Immature natural killer cell (primary cell): ENCODE data around the gene CDKAL1. TPM values are rescaled to one million over a fixed set of nuclear protein-coding genes. Genes with fewer than 3 reads are reported as not detected.

Source experiments
- DNase-seq, 3 donors: peaks; one replicate each; pipeline ENCODE4 v3.0.0; 2022; ENCODE audit warnings: mixed read lengths in 1 of 3
- H3K27ac Mint-ChIP-seq, 6 donors: one replicate each; pipeline ENCODE4 v1.8.0; 2020; ENCODE audit warnings: mixed read lengths in 6 of 6, mild to moderate bottlenecking in 5 of 6, inconsistent platforms in 4 of 6, moderate library complexity in 3 of 6
- H3K27me3 Mint-ChIP-seq, 3 donors: one replicate each; pipeline ENCODE4 v1.8.0; 2020 to 2021; ENCODE audit warnings: low read depth in 3 of 3, mild to moderate bottlenecking in 3 of 3, mixed read lengths in 3 of 3, moderate library complexity in 3 of 3, inconsistent platforms in 1 of 3
- H3K36me3 Mint-ChIP-seq, 3 donors: one replicate each; pipeline ENCODE4 v1.8.0; 2020; ENCODE audit warnings: mixed read lengths in 3 of 3, inconsistent platforms in 2 of 3, mild to moderate bottlenecking in 2 of 3
- H3K4me1 Mint-ChIP-seq, 2 donors: one replicate each; pipeline ENCODE4 v1.8.0; 2020; ENCODE audit warnings: inconsistent platforms in 2 of 2, mild to moderate bottlenecking in 2 of 2, mixed read lengths in 2 of 2, moderate library complexity in 1 of 2
- H3K4me3 Mint-ChIP-seq, 5 donors: one replicate each; pipeline ENCODE4 v1.8.0; 2020; ENCODE audit warnings: mild to moderate bottlenecking in 5 of 5, mixed read lengths in 5 of 5, inconsistent platforms in 3 of 5, moderate library complexity in 3 of 5
- H3K9me3 Mint-ChIP-seq, 6 donors: one replicate each; pipeline ENCODE4 v1.8.0; 2020; ENCODE audit warnings: mild to moderate bottlenecking in 6 of 6, mixed read lengths in 6 of 6, inconsistent platforms in 4 of 6, moderate library complexity in 3 of 6
- polyA plus RNA-seq, 3 donors: library from polyadenylated mRNA; unstranded; fragments of 300-500 nt; fragmentation: Illumina TruSeq; gene quantifications; one replicate each; pipeline ENCODE4 v1.2.3, GENCODE V29; 2021

Gene CDKAL1
- polyA plus RNA-seq, 3 donors from 2014 or later, result 22.4 to 32.3 (median 25.4) TPM

DNA sequence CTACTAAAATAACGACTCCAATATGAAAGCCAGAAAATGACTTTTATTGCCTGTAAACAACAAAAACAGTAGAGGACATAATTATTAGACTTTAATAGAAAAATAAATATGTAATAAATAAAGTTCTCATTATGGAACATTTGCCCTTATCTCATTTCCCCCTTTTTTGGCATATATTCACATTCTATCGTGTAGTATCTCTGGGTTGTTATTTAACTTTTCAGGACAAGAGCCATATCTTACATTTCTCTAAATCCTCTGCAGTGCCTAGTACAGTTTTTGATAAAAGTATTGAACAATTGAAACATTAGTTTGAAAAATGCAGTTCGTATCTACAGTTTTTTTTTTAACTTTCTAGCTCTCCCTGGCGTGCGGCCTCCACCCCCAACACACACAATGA is 617.3 kb downstream of the CDKAL1 start:
- Mint-ChIP-seq H3K27me3 (no peaks in the 10 kb centered on the region), H3K4me3 (no peak overlapping the region), H3K4me1 (no peaks in the 10 kb centered on the region), H3K9me3 (no peaks in the 10 kb centered on the region), H3K27ac (no peak overlapping the region), H3K36me3 (peaks cover 0 to 5% (median 0%) of the 10 kb centered on the region in 3 donors)
- DNase-seq, result no peak

DNA sequence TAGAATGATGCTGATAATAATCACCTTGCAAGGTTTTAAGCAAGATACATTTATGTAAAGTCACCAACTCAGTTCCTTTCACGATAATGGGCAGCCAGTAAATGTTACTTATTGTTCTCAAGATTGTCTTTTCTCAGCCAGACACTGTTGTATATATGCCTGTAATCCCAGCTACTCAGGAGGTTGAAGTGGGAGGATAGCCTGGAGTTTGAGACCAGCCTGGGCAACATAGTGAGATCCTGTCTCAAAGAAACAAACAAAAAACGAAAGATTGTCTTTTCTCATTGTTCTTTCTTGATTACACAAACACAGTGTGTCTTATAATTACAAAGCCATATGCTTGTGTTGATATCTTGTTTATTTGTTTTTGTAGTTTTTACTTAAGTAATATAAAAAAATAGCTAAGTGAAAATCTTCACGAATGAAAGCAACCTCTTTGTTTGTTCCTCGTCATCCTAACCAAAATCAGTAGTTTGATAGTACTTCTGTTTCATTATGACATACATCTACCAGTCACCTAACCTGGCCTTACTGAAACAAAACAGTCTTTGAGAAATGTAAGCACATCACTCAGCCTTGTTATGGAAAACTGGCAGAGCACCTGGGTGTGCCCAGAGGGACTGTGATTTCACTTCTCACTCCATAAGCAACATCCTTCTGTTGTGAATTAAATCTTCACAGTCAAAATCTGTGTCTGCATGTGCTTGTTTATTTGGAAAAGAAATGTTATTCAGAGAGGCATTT is 623.1 kb downstream of the CDKAL1 start:
- Mint-ChIP-seq H3K4me1 (peaks cover 8 to 9% of the 10 kb centered on the region in 2 donors), H3K9me3 (no peaks in the 10 kb centered on the region), H3K4me3 (no peak overlapping the region), H3K36me3 (peaks cover 0 to 5% (median 0%) of the 10 kb centered on the region in 3 donors), H3K27ac (no peak overlapping the region), H3K27me3 (no peaks in the 10 kb centered on the region)
- DNase-seq, result no peak

DNA sequence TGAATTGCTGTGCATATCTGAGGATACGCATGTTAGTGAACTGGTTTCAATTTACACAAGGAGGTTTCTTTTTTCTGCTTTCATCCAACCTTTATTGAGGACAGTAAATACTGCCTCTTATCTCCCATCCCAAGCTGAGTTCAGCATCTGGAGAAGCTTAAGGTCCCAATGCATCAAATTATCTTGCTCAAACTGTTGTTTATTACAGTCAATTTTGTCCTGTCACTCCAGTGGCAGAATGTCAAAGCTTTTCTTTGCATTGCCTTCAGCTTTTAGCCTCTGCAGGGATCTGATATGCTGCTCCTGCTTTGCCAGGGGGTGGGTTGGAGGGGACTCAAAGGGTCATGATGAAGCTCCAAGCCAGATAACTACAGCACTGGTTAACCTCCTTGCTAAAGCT is 623.9 kb downstream of the CDKAL1 start:
- peaks cover 0 to 5% (median 0%) of the 10 kb centered on the region in 3 donors for H3K36me3 Mint-ChIP-seq
- H3K27ac Mint-ChIP-seq, result no peak overlapping the region
- H3K27me3 Mint-ChIP-seq, result no peaks in the 10 kb centered on the region
- no peak for DNase-seq
- H3K4me3 Mint-ChIP-seq, result no peak overlapping the region
- H3K9me3 Mint-ChIP-seq, result no peaks in the 10 kb centered on the region
- peaks cover 14 to 16% of the 10 kb centered on the region in 2 donors for H3K4me1 Mint-ChIP-seq

DNA sequence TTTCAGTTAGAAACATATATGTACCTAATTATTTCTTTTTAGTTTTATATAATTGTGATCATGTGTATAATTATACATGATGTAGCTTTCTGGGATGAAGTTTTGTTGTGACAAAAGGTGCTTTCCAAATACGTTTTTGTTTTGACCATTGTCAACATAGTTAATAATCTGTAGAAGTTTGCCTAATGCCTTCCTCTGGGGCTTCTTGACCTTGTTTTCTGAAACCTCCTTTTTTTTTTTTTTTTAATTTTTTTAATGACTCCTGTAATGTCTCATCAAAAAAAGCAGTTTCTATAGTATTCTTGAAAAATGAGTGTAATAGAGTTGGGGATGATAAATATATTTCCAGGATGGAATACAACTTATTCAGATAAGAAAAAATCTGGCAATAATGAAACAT is 624.6 kb downstream of the CDKAL1 start:
- no peak overlapping the region for H3K27ac Mint-ChIP-seq
- H3K27me3 Mint-ChIP-seq, result no peaks in the 10 kb centered on the region
- DNase-seq, result no peak
- H3K4me3 Mint-ChIP-seq, result no peak overlapping the region
- H3K9me3 Mint-ChIP-seq, result no peaks in the 10 kb centered on the region
- no peaks in the 10 kb centered on the region for H3K36me3 Mint-ChIP-seq
- H3K4me1 Mint-ChIP-seq, result peaks cover 22 to 23% of the 10 kb centered on the region in 2 donors

DNA sequence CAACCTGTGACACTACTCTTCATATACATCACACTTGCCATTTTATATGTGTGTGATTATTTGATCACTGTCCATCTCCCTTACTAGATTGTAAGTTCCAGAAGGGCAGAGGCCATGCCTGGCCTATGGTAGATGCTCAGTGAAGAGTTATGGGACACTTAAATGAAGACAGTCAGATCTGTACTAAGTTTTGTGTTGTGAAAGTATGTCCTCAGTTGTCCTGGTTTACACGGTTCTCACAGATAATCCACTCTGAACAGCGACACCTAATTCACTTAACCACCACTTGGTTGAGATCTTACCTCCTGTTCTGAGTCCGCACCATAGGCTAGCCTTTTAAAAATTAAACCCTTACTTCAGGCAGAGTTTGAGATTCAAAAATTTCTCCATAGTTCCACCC is 625.2 kb downstream of the CDKAL1 start:
- Mint-ChIP-seq H3K27ac (no peak overlapping the region), H3K4me3 (no peak overlapping the region), H3K36me3 (no peaks in the 10 kb centered on the region), H3K4me1 (peaks cover 27 to 29% of the 10 kb centered on the region in 2 donors), H3K9me3 (no peaks in the 10 kb centered on the region), H3K27me3 (no peaks in the 10 kb centered on the region)
- no peak for DNase-seq

DNA sequence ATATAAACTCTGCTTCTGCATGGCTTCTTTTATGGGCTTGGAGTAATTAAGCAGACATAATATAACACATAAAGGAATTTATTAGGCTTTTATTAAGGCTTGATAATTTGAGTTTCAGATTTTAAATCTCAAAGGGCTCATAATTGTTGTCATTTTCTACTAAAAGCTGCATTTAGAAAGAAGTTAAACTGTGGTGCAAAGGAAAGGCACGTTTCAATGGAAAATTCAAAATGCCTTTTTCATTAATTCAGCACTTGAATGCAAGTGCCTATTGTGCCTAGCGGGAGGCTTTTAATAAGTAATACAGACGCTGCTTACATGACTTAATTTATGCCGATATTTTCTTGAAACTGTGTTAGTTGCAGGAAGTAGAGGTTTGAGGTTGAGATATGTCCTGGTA is 627.5 kb downstream of the CDKAL1 start:
- H3K4me3 Mint-ChIP-seq, result peak overlapping the region in 2 of 5 donors; percentile 1 to 21
- peak overlapping the region in 3 of 6 donors; percentile 3 to 35 (median 13) for H3K27ac Mint-ChIP-seq
- peaks cover 0 to 4% (median 0%) of the 10 kb centered on the region in 3 donors for H3K36me3 Mint-ChIP-seq
- H3K4me1 Mint-ChIP-seq, result peaks cover 41 to 51% of the 10 kb centered on the region in 2 donors
- H3K27me3 Mint-ChIP-seq, result no peaks in the 10 kb centered on the region
- DNase-seq, result no peak
- H3K9me3 Mint-ChIP-seq, result no peaks in the 10 kb centered on the region

DNA sequence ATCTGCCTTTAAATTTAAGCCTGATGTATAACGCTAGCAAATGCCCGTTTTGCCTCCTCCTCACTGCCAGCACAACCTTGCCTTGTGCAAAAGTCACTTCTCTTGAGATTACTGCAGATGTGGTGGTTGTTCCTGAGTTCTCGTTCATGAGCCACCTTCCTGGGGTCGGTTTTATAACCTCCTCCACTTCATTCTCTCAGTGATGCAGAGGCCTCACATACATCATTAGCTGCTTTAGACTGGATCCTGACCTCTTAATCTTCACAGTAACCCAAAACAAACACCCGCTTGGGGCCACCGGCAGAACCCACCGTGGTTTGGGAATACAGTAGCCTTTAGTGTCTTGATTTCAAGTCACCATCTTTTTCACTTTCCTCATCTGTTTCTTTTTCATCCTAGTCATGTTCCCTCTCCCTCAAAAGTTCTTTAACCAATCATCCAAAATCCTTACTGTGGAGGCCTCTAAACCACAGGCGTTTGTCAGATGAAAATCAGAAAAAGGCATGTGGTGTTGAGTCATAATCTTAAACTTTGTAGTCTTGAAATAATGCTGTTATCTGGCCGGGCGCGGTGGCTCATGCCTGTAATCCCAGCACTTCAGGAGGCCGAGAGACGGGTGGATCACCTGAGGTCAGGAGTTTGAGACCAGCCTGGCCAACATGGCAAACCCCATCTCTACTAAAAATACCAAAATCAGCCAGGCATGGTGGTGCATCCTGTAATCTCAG is 629.0 kb downstream of the CDKAL1 start:
- Mint-ChIP-seq H3K27ac (no peak overlapping the region), H3K4me3 (no peak overlapping the region), H3K36me3 (peaks cover 0 to 7% (median 0%) of the 10 kb centered on the region in 3 donors), H3K4me1 (peaks cover 41 to 56% of the 10 kb centered on the region in 2 donors), H3K9me3 (no peaks in the 10 kb centered on the region), H3K27me3 (no peaks in the 10 kb centered on the region)
- DNase-seq, result no peak

DNA sequence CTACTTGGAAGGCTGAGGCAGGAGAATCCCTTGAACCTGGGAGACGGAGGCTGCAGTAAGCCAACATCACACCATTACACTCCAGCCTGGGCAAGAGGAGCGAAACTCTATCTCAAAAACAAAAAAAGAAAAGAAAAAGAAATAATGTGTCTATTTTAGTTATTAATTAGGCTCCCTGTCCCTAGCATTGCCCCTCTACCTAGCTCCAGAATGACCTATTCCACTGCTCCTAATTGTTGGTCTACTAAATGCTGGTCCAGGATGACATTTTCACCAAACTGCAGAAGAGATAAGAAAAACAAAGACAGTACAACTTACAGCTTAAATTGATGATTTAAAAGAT is 629.6 kb downstream of the CDKAL1 start:
- Mint-ChIP-seq H3K36me3 (peaks cover 0 to 7% (median 0%) of the 10 kb centered on the region in 3 donors), H3K4me3 (no peak overlapping the region), H3K4me1 (peaks cover 41 to 56% of the 10 kb centered on the region in 2 donors), H3K9me3 (no peaks in the 10 kb centered on the region), H3K27ac (peak overlapping the region in 2 of 6 donors; percentile 6 to 73), H3K27me3 (no peaks in the 10 kb centered on the region)
- DNase-seq, result no peak

DNA sequence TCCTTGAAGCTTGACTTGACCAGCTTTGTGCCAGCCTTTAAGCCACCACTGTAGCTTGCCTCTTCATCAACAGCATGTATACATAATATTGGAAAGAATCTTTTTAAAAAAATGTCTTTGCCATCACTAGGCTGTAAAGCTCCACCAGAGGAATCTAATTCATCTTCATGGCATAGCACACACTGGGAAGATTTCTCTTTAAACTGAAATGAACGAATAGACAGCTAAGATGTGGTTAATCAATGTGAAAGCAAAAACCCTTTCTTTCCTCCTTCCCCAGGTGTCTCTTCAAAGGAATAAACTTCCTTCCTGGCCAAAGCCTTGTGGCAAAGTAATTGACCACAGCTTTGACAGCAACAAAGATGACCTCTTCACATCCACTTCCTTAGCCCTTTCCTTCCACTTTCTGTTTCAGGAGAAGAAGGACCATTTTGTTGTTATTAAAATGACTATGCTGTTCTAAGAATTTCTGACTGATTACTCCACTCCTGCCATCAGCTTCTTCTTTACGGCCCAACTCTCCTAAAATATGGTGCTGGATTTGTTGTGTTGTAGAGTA is 630.6 kb downstream of the CDKAL1 start:
- Mint-ChIP-seq H3K27ac (peak overlapping the region; percentile 4 to 73 (median 32)), H3K4me3 (peak overlapping the region; percentile 1 to 57 (median 8))
- peak; percentile 31 to 39 (median 36) for DNase-seq

DNA sequence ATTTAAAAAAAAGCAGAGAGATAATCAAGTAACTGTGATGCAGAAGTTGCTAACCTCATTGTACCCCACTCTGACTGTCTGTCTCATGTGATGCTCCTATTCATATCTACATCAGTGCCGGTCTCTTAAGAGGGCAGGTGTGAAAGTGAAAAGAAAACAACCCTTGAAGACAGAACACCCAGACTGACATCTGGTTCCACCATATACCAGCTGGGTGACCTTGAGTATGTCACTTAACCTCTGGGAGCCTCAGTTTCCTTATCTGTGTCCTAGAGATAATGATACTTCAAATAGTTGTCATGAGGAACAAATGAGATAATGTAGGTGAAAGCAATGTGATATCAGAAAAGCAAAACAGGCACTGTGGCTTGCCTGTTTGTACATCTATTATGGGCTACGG is 632.5 kb downstream of the CDKAL1 start:
- Mint-ChIP-seq H3K36me3 (peaks cover 0 to 14% (median 0%) of the 10 kb centered on the region in 3 donors), H3K4me1 (peaks cover 39 to 53% of the 10 kb centered on the region in 2 donors), H3K9me3 (no peaks in the 10 kb centered on the region), H3K4me3 (no peak overlapping the region), H3K27ac (peak overlapping the region in 1 of 6 donors; percentile 7), H3K27me3 (no peaks in the 10 kb centered on the region)
- no peak for DNase-seq

More for the DNA sequence above, 630.6 kb downstream of the CDKAL1 start:
- no peaks in the 10 kb centered on the region for H3K9me3 Mint-ChIP-seq
- peaks cover 41 to 56% of the 10 kb centered on the region in 2 donors for H3K4me1 Mint-ChIP-seq
- no peaks in the 10 kb centered on the region for H3K27me3 Mint-ChIP-seq
- H3K36me3 Mint-ChIP-seq, result peaks cover 0 to 10% (median 0%) of the 10 kb centered on the region in 3 donors

DNA sequence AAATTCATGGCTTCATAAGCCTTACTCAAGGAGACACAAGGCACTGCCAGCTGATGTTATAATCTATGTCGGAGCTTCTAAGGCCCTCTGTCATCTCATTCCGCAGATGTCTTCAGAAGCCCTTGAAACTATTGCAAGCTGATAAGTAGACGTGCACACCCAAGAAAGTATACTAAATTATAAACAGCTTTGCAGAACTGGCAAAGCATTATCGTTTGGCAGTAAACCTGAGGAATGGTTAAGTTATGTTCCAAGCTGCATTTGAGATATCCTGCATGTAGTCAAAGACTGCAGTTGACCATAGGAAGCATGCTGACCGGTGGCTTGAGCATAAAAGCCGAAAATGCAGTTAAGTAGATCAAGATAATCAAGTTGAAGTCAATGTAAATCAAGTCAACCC is 633.5 kb downstream of the CDKAL1 start:
- Mint-ChIP-seq H3K9me3 (no peaks in the 10 kb centered on the region), H3K4me3 (no peak overlapping the region), H3K4me1 (peaks cover 29 to 43% of the 10 kb centered on the region in 2 donors), H3K36me3 (peaks cover 0 to 20% (median 4%) of the 10 kb centered on the region in 3 donors), H3K27me3 (no peaks in the 10 kb centered on the region), H3K27ac (no peak overlapping the region)
- no peak for DNase-seq

DNA sequence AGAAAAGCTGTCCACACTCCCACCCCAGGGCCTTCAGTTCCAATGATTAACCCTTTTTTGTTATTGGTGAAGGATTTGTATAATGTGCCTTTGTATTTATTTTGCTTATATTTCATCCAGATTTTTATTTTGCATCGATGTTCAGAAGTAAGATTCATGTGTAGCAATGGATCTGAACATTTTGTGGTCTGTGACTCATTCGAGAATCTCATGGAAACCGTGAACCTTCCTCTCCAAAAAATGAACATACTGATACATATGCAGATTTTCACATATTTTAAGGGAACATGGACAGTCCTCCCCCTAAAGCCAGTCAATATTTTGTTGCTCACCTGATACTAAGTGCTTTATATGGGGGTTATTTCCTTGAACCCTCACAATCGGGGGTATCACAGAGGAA is 637.5 kb downstream of the CDKAL1 start:
- DNase-seq, result no peak
- Mint-ChIP-seq H3K4me3 (no peak overlapping the region), H3K4me1 (peaks cover 2 to 4% of the 10 kb centered on the region in 2 donors), H3K27me3 (peaks cover 0 to 2% (median 0%) of the 10 kb centered on the region in 3 donors), H3K9me3 (no peaks in the 10 kb centered on the region), H3K36me3 (peaks cover 0 to 16% (median 4%) of the 10 kb centered on the region in 3 donors), H3K27ac (no peak overlapping the region)

DNA sequence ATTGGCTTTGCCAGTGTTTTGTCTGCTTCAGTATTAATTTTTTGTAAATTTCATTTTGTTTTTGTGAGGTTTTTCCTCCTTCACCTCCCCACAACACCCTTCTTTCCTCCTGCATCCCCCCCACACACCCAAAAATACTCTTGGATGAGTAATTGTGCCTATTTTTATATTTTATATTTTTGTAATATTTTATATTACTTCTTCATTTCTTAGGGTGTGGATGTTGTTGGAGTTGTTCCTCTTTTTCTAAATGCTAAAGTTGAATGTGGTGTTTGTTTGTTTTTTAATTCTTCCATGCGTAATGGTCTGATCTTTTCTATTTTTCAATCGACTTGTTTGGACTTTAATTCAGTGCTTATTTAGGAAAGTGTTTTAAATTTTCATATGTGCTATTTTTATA is 638.8 kb downstream of the CDKAL1 start:
- H3K27me3 Mint-ChIP-seq, result peaks cover 0 to 2% (median 0%) of the 10 kb centered on the region in 3 donors
- no peak for DNase-seq
- peaks cover 0 to 2% of the 10 kb centered on the region in 2 donors for H3K4me1 Mint-ChIP-seq
- H3K36me3 Mint-ChIP-seq, result peaks cover 0 to 16% (median 4%) of the 10 kb centered on the region in 3 donors
- no peak overlapping the region for H3K27ac Mint-ChIP-seq
- no peak overlapping the region for H3K4me3 Mint-ChIP-seq
- no peaks in the 10 kb centered on the region for H3K9me3 Mint-ChIP-seq

DNA sequence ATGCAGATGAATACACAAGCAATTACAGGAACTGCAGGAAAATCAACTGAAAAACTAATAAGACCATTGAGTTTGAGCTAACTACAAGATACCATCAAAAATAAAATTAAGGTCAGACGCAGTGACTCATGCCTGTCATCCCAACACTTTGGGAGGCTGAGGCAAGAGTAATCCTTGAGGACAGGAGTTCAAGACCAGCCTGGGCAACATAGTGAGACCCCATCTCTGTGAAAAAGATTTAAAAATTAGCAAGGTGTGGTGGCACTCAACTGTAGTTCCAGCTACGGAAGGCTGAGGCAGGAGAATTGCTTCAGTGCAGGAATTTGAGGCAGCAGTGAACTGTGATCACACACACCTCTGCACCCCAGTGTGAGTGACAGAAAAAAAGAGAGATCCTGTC is 639.4 kb downstream of the CDKAL1 start:
- H3K27ac Mint-ChIP-seq, result no peak overlapping the region
- H3K9me3 Mint-ChIP-seq, result no peaks in the 10 kb centered on the region
- DNase-seq, result no peak
- H3K4me3 Mint-ChIP-seq, result no peak overlapping the region
- H3K4me1 Mint-ChIP-seq, result peaks cover 0 to 2% of the 10 kb centered on the region in 2 donors
- peaks cover 0 to 2% (median 0%) of the 10 kb centered on the region in 3 donors for H3K27me3 Mint-ChIP-seq
- peaks cover 0 to 13% (median 4%) of the 10 kb centered on the region in 3 donors for H3K36me3 Mint-ChIP-seq
